ENCODE results near the gene EPAS1.

GRCh38 chr2:46281939-46282338, 15.3 kb upstream of the EPAS1 start:
- TF ChIP-seq BRD4 (IDR thresholded peaks at IDR 0.05) = no peak
- no peak for TF ChIP-seq GABPA (tag; conservative IDR thresholded peaks at IDR 0.05; ENCODE audit: low read depth)
- TF ChIP-seq ZNF274 (IDR thresholded peaks at IDR 0.05; ENCODE audit: borderline replicate concordance, low read depth, low read length) = no peak
